ENCODE results near the gene SPRR1A.

DNA sequence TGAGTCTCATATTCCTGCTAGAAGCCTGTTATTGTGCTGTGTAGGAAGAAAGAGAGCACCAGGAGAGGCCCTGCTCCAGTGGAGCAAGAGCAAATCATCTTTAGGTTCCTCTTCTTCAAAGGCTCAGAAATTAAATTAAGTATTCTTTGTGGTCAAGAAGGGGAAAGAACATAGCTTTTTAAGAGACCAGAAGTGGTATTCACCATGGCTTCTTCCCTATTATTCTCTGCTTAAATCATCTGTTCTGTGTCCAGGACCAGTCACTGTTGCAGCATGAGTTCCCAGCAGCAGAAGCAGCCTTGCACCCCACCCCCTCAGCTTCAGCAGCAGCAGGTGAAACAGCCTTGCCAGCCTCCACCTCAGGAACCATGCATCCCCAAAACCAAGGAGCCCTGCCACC lies 48.2 kb downstream of the SPRR1A start:
- TF ChIP-seq POLR2AphosphoS5 (IDR thresholded peaks at IDR 0.05; ENCODE audit: low read depth, low read length) = no peak
- TF ChIP-seq CTCF (IDR thresholded peaks at IDR 0.05) = no peak
